HL-60 (cell line): ENCODE measurements around the gene PRRX2.

Experiments used
- DNase-seq, 2 experiments: peaks; one replicate each; pipeline ENCODE4 v3.0.0-alpha.2; 2010 to 2020; ENCODE audit warnings: low read depth in 1 of 2, low spot score in 1 of 2
- H3K27ac ChIP-seq: fragments of 250-450 bp; sonication (Bioruptor Pico); replicated peaks from 2 replicates; pipeline ENCODE4 v1.5.1; 2020; ENCODE audit warnings: mild to moderate bottlenecking, moderate library complexity
- H3K27me3 ChIP-seq: fragments of 250-450 bp; sonication (Bioruptor Pico); 2 replicates; pipeline ENCODE4 v1.5.1; 2021; ENCODE audit warnings: mild to moderate bottlenecking, moderate library complexity; ENCODE audit not compliant: insufficient read depth, poor library complexity, severe bottlenecking
- H3K4me3 ChIP-seq: replicated peaks from 2 replicates; pipeline ENCODE4 v1.5.1; 2011; ENCODE audit warnings: mild to moderate bottlenecking, control low read depth, low read length; ENCODE audit not compliant: insufficient read depth
- GABPA ChIP-seq: IDR thresholded peaks from 2 replicates; pipeline ENCODE4 v1.6.1; 2012; ENCODE audit warnings: low read depth
- POLR2AphosphoS5 ChIP-seq: IDR thresholded peaks from 2 replicates; pipeline ENCODE4 v1.6.1; 2012; ENCODE audit warnings: low read depth
- REST ChIP-seq: IDR thresholded peaks from 2 replicates; pipeline ENCODE4 v1.6.1; 2012; ENCODE audit warnings: low read depth; ENCODE audit not compliant: insufficient replicate concordance
- SPI1 ChIP-seq: IDR thresholded peaks from 2 replicates; pipeline ENCODE4 v1.6.1; 2012; ENCODE audit warnings: low read depth, mild to moderate bottlenecking, borderline replicate concordance
- TF ChIP-seq, protein P1 (sequence below): IDR thresholded peaks from one replicate; pipeline ENCODE4 v1.5.1; 2011; ENCODE audit warnings: low read length, control low read depth, inconsistent platforms; ENCODE audit not compliant: insufficient read depth

Gene PRRX2

DNA sequence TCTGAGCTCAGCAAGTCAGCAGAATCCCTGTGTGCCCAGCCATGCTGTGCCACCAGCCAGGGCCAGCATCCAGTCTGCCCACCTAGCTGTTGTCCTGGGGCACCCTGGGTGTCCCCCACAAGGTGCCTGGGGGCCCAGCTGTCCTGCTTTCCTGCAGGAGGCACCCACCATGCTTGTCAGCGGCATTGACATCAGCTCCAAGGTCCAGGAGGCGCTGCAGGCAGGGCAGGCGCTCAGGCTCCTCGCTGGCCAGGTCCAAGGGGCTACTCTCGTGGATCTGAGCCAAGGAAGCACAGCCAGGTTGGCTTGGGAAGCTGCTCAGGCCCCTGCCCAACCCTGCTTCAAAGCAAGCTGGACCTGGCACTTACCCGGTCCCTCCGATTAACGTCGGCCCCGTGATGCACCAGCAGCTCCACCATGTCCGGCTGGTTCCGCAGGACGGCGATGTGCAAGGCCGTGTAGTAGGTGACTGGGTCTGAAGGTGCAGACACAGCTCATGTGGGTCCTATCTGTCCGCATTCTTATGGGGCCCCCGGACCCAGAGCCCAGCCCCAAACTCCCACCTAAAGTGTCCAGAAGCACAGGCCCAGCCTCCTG lies 26.3 kb upstream of the PRRX2 start:
- Histone ChIP-seq H3K27ac (no peak overlapping the region), H3K4me3 (no peak overlapping the region), H3K27me3 (no peaks in the 10 kb centered on the region)
- 0 out of 2 replicates have a peak, but pooled peaks have one; percentile 24 for TF ChIP-seq POLR2AphosphoS5
- TF ChIP-seq, protein P1, sequence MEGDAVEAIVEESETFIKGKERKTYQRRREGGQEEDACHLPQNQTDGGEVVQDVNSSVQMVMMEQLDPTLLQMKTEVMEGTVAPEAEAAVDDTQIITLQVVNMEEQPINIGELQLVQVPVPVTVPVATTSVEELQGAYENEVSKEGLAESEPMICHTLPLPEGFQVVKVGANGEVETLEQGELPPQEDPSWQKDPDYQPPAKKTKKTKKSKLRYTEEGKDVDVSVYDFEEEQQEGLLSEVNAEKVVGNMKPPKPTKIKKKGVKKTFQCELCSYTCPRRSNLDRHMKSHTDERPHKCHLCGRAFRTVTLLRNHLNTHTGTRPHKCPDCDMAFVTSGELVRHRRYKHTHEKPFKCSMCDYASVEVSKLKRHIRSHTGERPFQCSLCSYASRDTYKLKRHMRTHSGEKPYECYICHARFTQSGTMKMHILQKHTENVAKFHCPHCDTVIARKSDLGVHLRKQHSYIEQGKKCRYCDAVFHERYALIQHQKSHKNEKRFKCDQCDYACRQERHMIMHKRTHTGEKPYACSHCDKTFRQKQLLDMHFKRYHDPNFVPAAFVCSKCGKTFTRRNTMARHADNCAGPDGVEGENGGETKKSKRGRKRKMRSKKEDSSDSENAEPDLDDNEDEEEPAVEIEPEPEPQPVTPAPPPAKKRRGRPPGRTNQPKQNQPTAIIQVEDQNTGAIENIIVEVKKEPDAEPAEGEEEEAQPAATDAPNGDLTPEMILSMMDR = no peak
- no peak for DNase-seq

DNA sequence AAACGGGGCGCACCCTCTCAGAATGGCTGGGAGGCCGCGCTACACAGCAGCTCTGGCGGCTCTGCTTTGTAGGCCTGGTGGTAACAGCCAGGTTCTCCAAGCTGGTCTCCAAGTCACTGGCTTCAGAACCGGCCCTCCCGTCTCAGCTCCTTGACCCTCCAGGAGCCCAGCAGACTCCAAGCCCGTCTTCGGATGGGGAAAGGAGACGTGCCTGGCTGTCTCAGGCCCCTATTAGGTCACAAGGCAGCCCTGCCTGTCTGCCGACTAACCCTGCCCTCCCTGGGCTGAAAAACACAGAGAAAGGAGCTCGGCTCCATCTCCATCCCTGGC lies 25.7 kb upstream of the PRRX2 start:
- no peak overlapping the region for H3K4me3 ChIP-seq

DNA sequence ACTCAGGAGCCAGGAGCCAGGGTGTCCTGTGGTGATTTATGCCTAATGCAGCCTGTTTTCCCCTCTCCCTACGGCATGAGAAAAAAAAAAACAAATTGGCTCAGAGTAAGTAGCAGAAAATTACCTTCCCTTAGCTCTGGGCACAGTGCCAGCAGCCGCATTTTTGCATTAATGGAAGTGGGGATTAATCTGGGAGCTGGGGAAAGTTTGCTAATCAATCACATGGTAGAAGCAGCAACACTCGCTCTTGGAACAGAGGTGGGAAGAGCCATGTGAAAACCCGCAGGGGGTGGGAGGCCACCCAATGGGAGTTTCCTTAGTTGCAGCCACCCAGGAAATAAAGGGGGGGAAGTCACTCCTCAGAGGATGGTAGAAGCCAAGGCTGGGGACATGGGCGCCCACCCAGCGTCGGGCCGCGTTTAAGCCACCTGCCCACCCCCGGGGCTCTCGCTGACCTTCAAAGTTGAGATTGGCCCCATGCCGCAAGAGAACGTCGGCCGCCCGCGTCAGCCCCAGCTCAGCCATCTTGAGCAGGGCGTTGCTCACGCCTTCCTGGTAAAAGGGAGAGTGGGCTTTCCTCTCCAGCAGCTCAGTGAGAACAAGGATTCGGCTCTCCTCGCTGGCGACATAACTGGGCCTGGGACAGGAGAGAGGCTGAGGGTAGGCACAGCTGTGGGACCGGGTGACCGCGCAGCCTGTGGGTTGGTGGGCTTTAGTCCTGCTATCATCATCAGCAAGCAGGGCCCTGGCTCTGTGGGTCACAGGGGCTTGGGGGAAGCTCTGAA lies 25.2 kb upstream of the PRRX2 start:
- no peaks in the 10 kb centered on the region for H3K27me3 ChIP-seq
- peak in 1 of 2 experiments; percentile 30 for DNase-seq
- peak overlapping the region; percentile 13; the same call in 1 of the 2 replicates for H3K27ac ChIP-seq
- no peak for TF ChIP-seq GABPA
- no peak for TF ChIP-seq POLR2AphosphoS5
- no peak for TF ChIP-seq REST
- TF ChIP-seq, protein P1 = no peak
- no peak; the same call in 1 of the 2 replicates for TF ChIP-seq SPI1
- H3K4me3 ChIP-seq = peak overlapping the region; percentile 88

More for the DNA sequence above, 25.7 kb upstream of the PRRX2 start:
- no peak for DNase-seq
- no peaks in the 10 kb centered on the region for H3K27me3 ChIP-seq
- TF ChIP-seq POLR2AphosphoS5 (no peak), REST (no peak), SPI1 (no peak), GABPA (no peak)
- TF ChIP-seq, protein P1 = no peak
- H3K27ac ChIP-seq = no peak overlapping the region
